Mesodermal cell (in vitro differentiated cells): ENCODE results near the gene ZDHHC1.

Source experiments
- H3K27ac ChIP-seq: 2 replicates; pipeline ENCODE4 v1.7.0; 2013; ENCODE audit warnings: mild to moderate bottlenecking, low read depth, low read length, moderate library complexity; ENCODE audit not compliant: severe bottlenecking
- H3K36me3 ChIP-seq: 2 replicates; pipeline ENCODE4 v1.7.1; 2013; ENCODE audit warnings: mild to moderate bottlenecking, low read length, moderate library complexity; ENCODE audit not compliant: control insufficient read depth, insufficient read depth
- H3K4me1 ChIP-seq: one replicate; pipeline ENCODE4 v1.7.1; 2013; ENCODE audit warnings: mild to moderate bottlenecking, low read length; ENCODE audit not compliant: insufficient read depth, control insufficient read depth, poor library complexity, severe bottlenecking
- H3K4me3 ChIP-seq: 2 replicates; pipeline ENCODE4 v1.7.0; 2013; ENCODE audit warnings: low read length, control low read depth, mild to moderate bottlenecking; ENCODE audit not compliant: insufficient read depth, poor library complexity, severe bottlenecking; ENCODE audit errors: extremely low read depth
- H3K9me3 ChIP-seq: 2 replicates; pipeline ENCODE4 v1.7.1; 2013; ENCODE audit warnings: mild to moderate bottlenecking, low read length, moderate library complexity; ENCODE audit not compliant: control insufficient read depth
- WGBS, 2 experiments: methylation state at CpG; one replicate each; pipeline ENCODE4 v1.1.5; 2013; ENCODE audit warnings: missing lambda C conversion rate in 2 of 2; ENCODE audit not compliant: insufficient coverage in 2 of 2; 5-methylcytosine and 5-hydroxymethylcytosine counted together

Gene ZDHHC1

DNA sequence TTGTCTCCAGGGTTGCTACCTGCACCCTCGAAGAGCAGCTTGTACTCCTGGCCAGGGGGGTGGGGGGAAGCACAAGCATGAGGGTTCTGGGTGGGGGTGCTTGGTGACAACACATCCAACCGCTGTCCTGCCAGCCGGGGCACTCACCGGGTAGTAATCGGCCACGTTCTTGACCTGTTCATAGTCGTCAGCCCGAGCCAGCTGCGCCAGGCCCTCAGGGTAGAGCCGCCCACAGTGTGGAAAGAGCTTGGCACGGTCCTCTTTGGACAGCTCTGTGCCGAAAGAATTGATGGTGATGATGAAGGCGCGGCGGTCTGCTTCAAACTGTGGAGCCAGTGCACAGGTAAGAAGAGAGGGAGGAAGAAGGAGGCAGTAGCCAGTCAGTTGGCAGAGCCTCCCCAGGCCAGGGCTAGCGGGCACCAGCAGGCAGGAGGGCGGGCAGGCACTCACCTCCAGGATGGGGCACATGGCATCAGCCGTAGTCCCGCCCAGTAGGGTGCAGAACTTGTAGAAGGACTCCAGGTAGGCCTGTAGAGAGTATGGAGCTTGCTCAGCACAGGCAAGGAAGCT is 22.6 kb upstream of the ZDHHC1 start:
- Histone ChIP-seq H3K36me3 (peaks cover 38% of the 10 kb centered on the region), H3K4me3 (no peak overlapping the region), H3K4me1 (no peaks in the 10 kb centered on the region), H3K27ac (no peak overlapping the region), H3K9me3 (no peaks in the 10 kb centered on the region)
- 94 to 98% methylated on average over 13 to 18 of the region's 19 CpGs for WGBS, 2 experiments

DNA sequence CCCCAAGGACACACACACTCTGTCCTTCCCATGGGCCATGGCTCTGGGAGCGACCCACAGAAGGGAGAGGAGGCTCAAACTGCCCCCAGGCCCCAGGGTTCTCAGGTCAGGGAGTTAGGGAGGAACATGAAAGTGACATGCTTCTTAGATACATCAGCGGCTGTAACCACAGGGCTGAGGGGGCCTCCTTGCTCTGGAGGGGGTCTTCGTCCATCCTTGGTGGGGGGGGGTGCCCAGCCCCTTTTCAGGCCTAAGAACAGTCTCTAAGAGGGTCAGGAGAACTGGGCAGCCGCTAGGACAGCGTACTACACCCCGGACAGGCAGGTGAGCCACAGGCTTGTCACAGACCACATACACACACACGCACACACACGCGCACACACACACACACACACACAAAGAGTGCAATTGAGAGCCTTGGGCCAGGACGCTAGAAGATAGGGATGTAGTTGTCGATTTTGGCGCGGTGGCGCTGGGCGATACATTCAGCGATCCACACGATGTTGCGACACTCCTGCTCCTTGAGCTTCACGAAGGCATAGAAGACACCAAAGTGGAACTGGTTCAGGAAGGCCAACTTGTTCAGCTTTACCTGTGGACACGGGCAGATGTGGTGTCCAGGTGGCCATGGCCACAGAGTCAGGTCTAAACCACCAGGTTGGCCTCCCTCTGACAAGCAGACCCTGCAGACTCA is 22.0 kb upstream of the ZDHHC1 start:
- WGBS, 2 experiments: 92 to 94% methylated on average over 12 to 18 of the region's 20 CpGs
- no peaks in the 10 kb centered on the region for H3K9me3 ChIP-seq
- no peak overlapping the region for H3K27ac ChIP-seq
- no peaks in the 10 kb centered on the region for H3K4me1 ChIP-seq
- H3K36me3 ChIP-seq: peaks cover 35% of the 10 kb centered on the region
- no peak overlapping the region for H3K4me3 ChIP-seq

DNA sequence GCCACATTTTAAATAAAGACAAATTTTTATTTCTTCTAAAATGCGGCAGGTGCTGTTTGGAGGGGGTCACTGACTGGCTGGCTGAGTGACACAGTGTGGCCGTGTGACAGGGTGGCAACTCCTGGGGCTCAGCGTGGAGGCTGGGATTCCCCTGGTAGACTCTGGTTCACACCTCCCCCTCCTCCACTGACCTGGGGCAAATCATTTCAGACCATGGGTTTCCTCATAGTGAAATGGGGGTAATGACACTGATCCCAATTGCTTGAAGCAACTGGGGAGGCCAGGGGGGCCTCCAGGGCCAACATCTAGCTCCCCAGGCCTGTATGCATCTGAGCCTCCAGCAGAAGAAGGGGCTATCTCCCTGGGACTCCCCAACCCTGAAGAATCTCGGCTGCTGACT is 21.2 kb upstream of the ZDHHC1 start:
- 92 to 100% methylated on average over 1 to 3 of the region's 4 CpGs for whole genome bisulfite sequencing, 2 experiments
- peaks cover under 1% of the 10 kb centered on the region for H3K4me1 ChIP-seq
- H3K36me3 ChIP-seq: peaks cover 29% of the 10 kb centered on the region
- H3K27ac ChIP-seq: no peak overlapping the region
- no peak overlapping the region for H3K4me3 ChIP-seq
- H3K9me3 ChIP-seq: no peaks in the 10 kb centered on the region

DNA sequence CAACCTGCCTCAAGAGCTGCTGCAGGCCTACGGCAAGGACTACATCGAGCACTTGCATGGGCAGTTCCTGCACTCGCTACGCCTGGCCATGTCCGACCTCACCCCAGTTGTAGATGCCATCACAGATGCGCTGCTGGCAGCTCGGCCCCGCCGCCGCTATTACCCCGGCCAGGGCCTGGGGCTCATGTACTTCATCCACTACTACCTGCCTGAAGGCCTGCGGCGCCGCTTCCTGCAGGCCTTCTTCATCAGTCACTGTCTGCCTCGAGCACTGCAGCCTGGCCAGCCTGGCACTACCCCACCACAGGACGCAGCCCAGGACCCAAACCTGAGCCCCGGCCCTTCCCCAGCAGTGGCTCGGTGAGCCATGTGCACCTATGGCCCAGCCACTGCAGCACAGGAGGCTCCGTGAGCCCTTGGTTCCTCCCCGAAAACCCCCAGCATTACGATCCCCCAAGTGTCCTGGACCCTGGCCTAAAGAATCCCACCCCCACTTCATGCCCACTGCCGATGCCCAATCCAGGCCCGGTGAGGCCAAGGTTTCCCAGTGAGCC is 20.4 kb upstream of the ZDHHC1 start:
- H3K36me3 ChIP-seq: peaks cover 26% of the 10 kb centered on the region
- H3K4me1 ChIP-seq: peaks cover 4% of the 10 kb centered on the region
- no peak overlapping the region for H3K27ac ChIP-seq
- 95% methylated on average over 17 of the region's 23 CpGs for WGBS, 2 experiments
- H3K9me3 ChIP-seq: no peaks in the 10 kb centered on the region
- H3K4me3 ChIP-seq: no peak overlapping the region

DNA sequence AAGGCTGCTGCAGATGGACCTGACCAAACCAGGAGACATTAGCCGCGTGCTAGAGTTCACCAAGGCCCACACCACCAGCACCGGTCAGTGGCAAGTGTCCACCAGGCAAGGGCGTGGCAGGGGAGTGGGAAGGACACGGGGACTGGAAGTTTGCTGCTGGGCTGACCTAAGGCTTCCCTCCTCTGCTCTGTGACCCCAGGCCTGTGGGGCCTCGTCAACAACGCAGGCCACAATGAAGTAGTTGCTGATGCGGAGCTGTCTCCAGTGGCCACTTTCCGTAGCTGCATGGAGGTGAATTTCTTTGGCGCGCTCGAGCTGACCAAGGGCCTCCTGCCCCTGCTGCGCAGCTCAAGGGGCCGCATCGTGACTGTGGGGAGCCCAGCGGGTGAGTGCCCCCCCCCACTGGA is 19.5 kb upstream of the ZDHHC1 start:
- no peak overlapping the region for H3K27ac ChIP-seq
- no peak overlapping the region for H3K4me3 ChIP-seq
- peaks cover 26% of the 10 kb centered on the region for H3K36me3 ChIP-seq
- no peaks in the 10 kb centered on the region for H3K9me3 ChIP-seq
- peaks cover 4% of the 10 kb centered on the region for H3K4me1 ChIP-seq
- WGBS, 2 experiments: 94 to 96% methylated on average over 14 to 15 of the region's 16 CpGs

DNA sequence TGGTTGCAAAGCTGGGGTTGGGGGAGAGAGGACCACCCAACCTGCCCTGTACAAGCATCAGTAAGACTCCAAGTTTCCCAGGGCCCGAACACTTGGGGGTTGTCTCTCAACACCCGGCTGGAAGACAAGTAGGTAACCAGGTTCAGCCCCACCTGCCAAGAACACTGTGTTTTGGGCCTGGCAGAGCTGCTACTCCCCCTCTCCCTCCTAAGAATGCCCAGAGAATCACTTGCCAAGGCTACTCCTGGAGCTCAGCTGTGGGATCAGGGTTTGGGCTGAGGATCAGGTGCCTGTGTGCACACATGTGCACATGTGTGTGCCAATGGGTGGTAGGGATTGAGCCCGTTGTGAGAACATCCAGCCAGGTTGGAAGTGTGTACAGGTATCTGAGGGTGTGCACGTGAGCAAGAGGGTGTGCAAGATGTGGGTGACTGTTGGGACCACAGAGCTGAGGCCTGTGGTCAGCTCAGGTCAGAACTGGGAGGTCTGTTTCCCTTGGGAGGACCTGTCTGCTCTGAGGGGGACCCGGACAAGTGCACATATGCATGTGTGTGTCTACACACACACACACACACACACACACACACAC is 16.9 kb upstream of the ZDHHC1 start:
- Histone ChIP-seq H3K9me3 (no peaks in the 10 kb centered on the region), H3K4me3 (no peak overlapping the region), H3K27ac (no peak overlapping the region), H3K36me3 (peaks cover 13% of the 10 kb centered on the region), H3K4me1 (peaks cover 4% of the 10 kb centered on the region)
- 90 to 96% methylated on average over 4 of the region's 5 CpGs for WGBS, 2 experiments

DNA sequence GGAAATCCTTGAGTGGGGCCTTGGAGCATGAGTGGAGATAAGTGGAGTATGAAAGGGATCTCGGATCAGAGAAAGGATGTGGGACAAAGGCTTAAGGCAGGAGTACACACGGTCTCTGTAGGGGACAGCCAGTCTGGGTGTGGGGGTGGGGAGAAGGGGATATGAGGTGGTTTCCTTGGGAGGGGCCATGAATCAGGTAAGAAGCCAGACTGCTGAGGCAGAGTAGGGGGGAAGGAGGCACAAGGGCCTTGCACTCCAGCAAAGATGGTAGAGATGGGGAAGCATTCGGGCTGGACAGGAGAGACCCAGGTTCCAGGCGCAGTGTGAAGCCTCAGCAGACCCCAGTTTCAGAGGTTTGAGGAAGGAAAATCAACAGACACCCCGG is 16.2 kb upstream of the ZDHHC1 start:
- Histone ChIP-seq H3K36me3 (peaks cover 10% of the 10 kb centered on the region), H3K4me1 (peaks cover 4% of the 10 kb centered on the region), H3K9me3 (no peaks in the 10 kb centered on the region), H3K4me3 (no peak overlapping the region), H3K27ac (no peak overlapping the region)
- 63 to 73% methylated on average over 4 to 5 of the region's 5 CpGs for WGBS, 2 experiments

DNA sequence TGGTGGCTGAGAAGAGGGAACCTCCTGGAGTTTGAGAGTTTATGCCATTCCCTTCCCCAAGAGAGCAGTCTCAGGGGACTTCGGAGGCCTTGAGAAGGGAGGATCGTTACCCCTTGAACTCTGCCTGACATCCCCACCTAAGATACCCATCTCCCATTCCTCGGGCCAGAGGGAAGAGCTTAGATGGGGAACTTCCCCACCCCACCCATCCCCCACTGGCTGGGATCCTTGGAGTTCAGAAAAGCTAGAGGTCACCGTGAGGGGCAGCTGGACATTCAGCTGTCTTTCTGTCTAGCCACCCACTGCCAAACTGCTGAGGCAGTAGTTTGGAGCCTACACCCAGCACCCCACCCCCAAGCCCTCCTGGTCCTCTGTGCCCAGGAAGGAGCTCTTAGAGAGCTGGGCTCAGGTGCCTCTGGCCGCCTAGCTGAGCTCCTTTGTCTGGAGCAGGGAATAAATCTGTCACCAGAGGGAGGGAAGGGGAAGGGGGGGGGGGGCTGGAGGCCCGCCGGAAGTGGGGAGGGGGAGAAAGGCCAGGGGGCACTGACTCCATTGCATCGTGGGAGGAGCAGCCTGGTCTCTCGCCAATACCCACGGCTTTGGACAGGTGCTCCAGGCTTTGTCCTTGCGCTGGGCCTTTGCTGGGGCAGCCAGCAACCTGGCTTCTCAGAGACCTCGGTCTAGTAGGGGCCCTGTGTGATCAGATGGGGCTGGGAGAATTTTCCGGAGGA is 15.7 kb upstream of the ZDHHC1 start:
- H3K4me3 ChIP-seq: peak overlapping the region; percentile 25

DNA sequence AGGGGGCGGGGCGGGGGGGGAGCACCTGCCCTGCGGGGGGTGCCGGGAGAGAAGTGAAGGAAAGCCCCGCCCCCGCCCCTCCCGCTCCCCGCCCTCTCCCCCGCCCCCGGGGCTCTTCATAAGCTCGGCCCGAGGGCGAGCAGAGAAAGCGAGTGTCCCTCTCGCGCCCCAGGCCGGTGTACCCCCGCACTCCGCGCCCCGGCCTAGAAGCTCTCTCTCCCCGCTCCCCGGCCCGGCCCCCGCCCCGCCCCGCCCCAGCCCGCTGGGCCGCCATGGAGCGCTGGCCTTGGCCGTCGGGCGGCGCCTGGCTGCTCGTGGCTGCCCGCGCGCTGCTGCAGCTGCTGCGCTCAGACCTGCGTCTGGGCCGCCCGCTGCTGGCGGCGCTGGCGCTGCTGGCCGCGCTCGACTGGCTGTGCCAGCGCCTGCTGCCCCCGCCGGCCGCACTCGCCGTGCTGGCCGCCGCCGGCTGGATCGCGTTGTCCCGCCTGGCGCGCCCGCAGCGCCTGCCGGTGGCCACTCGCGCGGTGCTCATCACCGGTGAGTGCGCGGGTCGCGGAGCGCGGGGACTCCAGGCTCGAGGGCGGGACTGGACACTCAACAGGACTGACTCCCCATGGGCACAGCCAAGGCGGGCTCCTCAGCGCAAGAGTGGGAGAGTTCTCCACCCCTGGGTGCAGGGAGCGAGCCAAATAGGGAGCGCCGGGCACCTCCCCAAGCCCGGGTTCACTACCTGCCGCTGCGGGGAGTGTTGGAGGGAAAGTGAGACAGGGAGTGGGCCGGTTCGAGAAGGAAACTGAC is 14.9 kb upstream of the ZDHHC1 start, which contains the start of gene HSD11B2:
Gene HSD11B2 (plus strand): TSS at position 145 of the 798 bp plus-strand sequence. CDS start 128 bp downstream, at position 273.
- Histone ChIP-seq H3K9me3 (no peaks in the 10 kb centered on the region), H3K36me3 (no peaks in the 10 kb centered on the region), H3K4me1 (peaks cover 4% of the 10 kb centered on the region), H3K4me3 (peak within 1 kb of the TSS; percentile 25), H3K27ac (no peak within 1 kb of the TSS)
- WGBS, 2 experiments: 1 to 3% methylated on average over 47 to 58 of the region's 87 CpGs

More for the DNA sequence above, 15.7 kb upstream of the ZDHHC1 start:
- Histone ChIP-seq H3K36me3 (peaks cover 4% of the 10 kb centered on the region), H3K27ac (no peak overlapping the region), H3K9me3 (no peaks in the 10 kb centered on the region), H3K4me1 (peaks cover 4% of the 10 kb centered on the region)
- 29 to 48% methylated on average over 5 to 6 of the region's 13 CpGs for WGBS, 2 experiments

DNA sequence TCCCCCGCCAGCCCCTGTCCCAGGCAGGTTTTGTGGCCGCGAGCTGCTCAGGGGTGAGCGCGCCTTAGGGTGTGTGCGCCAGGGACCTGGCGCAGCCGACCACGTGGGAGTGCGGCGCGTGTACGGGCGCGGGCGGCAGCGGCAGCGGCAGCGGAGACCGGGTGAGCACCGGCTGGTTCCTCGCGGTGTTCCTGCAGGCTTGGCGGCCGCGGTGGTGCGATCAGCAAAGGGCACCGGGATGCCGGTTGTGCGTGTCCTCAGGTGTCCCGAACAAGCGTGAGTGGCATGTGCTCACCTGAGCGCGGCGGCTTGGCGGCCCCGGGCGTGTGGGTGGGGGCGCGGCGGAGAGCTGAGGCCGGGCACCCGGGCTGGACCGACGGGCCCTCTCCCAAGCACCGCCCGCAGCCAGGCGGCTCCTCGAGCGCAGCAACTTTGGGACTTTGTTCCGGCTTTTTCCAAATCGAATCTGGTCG is 14.3 kb upstream of the ZDHHC1 start:
- 2 to 4% methylated on average over 35 to 44 of the region's 53 CpGs for WGBS, 2 experiments
- no peak overlapping the region for H3K27ac ChIP-seq
- H3K4me1 ChIP-seq: peaks cover 4% of the 10 kb centered on the region
- peak overlapping the region; percentile 25 for H3K4me3 ChIP-seq
- no peaks in the 10 kb centered on the region for H3K36me3 ChIP-seq
- no peaks in the 10 kb centered on the region for H3K9me3 ChIP-seq
